Endothelial cell of umbilical vein (primary cell): ENCODE results near the gene AGO1.

Experiments
- MAX ChIP-seq: IDR thresholded peaks from 2 replicates; pipeline ENCODE4 v1.6.1; 2011; ENCODE audit not compliant: insufficient read depth, insufficient read length
- TF ChIP-seq, protein P1 (sequence below), 2 donors: IDR thresholded peaks; 1 replicate in 1 of 2; 2 replicates in 1 of 2; pipeline ENCODE4 v1.5.1; 2011; ENCODE audit warnings: low read length in 2 of 2, mild to moderate bottlenecking in 2 of 2, moderate library complexity in 2 of 2, control low read depth in 1 of 2, inconsistent platforms in 1 of 2, low read depth in 1 of 2; ENCODE audit not compliant: insufficient read depth in 1 of 2; ENCODE audit errors: extremely low read depth in 1 of 2

- TF ChIP-seq, protein P1, sequence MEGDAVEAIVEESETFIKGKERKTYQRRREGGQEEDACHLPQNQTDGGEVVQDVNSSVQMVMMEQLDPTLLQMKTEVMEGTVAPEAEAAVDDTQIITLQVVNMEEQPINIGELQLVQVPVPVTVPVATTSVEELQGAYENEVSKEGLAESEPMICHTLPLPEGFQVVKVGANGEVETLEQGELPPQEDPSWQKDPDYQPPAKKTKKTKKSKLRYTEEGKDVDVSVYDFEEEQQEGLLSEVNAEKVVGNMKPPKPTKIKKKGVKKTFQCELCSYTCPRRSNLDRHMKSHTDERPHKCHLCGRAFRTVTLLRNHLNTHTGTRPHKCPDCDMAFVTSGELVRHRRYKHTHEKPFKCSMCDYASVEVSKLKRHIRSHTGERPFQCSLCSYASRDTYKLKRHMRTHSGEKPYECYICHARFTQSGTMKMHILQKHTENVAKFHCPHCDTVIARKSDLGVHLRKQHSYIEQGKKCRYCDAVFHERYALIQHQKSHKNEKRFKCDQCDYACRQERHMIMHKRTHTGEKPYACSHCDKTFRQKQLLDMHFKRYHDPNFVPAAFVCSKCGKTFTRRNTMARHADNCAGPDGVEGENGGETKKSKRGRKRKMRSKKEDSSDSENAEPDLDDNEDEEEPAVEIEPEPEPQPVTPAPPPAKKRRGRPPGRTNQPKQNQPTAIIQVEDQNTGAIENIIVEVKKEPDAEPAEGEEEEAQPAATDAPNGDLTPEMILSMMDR (IDR thresholded peaks at IDR 0.05; ENCODE audit: extremely low read depth in 1 of 2, insufficient read depth in 1 of 2, low read depth in 1 of 2, low read length in 2 of 2): no peak
- no peak for TF ChIP-seq MAX
These were observed 18.2 kb downstream of the AGO1 start for GRCh38 chr1:35901235-35901634.
